Measurements from ENCODE around the gene RAB36.

DNA sequence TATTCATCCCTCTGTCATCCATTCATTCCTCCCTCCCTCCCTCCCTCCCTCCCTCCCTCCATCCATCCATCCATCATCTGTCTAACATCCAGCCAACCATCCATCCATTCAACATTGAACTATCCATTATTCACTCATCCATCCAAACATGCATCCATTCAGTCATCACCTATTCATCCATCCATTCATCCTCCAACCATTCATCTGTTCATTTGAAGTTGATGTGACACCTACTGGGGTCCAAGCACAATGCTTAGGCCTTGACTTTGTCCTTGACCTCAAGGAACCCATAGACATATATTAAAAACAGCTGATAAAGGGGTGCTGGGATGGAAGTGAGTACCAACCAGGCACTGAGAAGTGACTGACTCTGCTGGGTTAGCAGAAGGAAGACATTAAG, 61.6 kb downstream of the RAB36 start:
- TF ChIP-seq, protein P1, sequence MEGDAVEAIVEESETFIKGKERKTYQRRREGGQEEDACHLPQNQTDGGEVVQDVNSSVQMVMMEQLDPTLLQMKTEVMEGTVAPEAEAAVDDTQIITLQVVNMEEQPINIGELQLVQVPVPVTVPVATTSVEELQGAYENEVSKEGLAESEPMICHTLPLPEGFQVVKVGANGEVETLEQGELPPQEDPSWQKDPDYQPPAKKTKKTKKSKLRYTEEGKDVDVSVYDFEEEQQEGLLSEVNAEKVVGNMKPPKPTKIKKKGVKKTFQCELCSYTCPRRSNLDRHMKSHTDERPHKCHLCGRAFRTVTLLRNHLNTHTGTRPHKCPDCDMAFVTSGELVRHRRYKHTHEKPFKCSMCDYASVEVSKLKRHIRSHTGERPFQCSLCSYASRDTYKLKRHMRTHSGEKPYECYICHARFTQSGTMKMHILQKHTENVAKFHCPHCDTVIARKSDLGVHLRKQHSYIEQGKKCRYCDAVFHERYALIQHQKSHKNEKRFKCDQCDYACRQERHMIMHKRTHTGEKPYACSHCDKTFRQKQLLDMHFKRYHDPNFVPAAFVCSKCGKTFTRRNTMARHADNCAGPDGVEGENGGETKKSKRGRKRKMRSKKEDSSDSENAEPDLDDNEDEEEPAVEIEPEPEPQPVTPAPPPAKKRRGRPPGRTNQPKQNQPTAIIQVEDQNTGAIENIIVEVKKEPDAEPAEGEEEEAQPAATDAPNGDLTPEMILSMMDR (IDR thresholded peaks at IDR 0.05; ENCODE audit: low read depth, low read length, poor library complexity, severe bottlenecking): no peak
- no peak for TF ChIP-seq EZH2phosphoT487 (IDR thresholded peaks at IDR 0.05; ENCODE audit: borderline replicate concordance, low read length)
